Stimulated activated CD8-positive, alpha-beta memory T cell treated with anti-CD3 and anti-CD28 coated beads, Interleukin-12 subunit alpha, Interleukin-12 subunit beta, amount 100 ng/mL, for 4 hours (primary cell): ENCODE data around the gene SLC37A1.

ENCODE experiments used
- DNase-seq: peaks from one replicate; pipeline ENCODE4 v3.0.0-alpha.2; 2020; ENCODE audit warnings: low read depth

The SLC37A1 gene

DNA sequence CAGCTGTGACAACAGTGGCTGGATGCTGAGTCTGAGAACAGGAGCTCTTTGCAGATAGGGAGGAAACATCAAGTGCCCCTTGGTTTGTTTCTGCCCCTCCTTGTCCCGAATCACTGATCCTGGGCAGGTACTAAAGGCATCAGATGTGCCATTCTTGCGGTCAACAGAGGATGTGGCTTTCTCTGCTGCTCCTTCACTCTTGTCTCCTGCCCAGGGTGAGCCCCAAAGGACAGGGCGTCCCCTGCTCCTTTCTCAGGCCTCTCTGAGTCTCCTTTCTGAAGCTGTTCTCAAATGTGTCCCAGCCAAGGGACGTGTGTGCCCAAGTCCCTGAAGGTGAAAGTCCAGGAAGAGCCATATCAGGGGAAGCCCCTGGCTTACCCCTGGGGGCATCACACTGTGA lies 31.7 kb downstream of the SLC37A1 start:
- DNase-seq = no peak

DNA sequence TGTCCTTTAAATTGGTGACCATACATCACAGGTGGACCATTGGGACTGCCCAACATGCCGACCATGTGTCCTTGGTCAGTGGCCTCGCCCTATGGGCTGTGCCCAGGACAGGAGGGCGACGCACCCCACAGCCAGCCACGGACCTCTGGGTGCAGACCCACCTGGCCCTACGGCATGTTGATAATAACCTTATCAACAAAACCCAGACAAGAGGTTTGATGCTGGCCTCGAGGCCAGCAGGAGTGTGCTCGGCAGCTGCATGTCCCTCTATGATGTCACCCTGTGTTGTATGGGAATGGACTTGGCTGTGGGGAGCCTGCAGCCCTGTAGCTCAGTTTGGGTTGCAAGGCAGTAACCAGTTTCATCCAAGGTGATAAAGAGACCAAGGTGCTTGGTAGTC lies 32.1 kb downstream of the SLC37A1 start:
- no peak for DNase-seq

DNA sequence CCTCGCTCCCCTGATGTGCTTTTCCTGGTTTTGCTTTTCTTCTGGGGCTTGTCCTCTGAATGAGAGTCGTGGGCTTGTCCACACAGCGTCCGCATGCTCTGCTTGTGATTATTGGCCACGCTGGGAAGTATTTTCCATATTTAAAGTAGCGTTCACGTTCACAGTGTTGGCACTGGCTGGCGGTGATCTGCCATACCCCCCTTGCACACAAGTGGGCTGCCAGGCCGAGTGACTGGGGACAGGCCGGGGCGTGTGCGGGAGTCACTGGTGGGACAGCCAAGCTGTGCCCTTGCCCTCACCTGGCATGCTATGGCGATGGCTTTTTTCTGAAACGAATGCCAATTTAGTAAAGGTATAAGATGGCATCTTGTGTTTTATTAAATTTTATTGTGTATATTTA lies 32.8 kb downstream of the SLC37A1 start:
- DNase-seq = no peak

DNA sequence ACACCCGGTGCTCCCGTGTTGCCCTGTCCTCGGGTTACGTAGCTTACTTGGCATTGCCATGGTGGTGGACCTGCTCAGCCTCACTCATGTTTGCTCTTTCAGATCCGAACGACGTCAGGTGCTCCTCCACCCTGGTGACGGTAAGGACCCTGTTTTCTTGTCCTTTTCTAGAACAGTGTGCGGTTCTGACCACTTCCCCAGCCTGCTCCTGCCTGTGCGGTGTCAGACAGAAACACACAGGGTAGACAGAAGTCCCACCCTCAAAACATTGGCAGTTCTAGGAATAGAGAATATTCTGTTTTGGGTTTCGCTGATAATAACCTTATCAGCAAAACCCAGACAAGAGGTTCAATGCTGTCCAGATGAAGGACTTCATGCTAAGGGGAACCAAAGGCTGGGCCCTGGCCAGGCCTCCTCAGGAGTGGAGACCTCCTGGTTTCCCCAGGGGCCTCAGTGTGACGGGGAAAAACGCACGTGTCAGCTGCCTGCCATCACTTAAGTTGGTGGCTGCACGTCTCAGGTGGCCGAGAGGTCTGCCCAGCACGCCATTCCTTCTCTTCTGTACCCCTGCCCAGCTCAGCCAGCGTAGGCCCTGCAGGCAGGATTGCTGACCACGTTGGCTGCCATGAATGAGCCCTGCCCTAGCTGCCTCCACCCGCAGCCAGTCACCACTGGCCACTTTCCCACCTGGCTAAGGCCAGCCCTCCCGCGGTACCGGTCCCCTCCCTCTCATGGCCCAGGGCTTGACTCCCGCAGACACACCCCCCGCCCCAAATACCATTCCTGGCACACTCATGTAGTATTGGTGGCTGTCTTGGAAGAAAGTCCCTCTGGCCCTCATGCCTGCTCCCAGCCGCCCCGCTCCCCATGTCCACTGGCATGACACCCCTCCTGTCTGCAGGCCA lies 33.6 kb downstream of the SLC37A1 start:
- DNase-seq = no peak

GRCh38 chr21:42547906-42548365 lies 34.3 kb downstream of the SLC37A1 start:
- no peak for DNase-seq

DNA sequence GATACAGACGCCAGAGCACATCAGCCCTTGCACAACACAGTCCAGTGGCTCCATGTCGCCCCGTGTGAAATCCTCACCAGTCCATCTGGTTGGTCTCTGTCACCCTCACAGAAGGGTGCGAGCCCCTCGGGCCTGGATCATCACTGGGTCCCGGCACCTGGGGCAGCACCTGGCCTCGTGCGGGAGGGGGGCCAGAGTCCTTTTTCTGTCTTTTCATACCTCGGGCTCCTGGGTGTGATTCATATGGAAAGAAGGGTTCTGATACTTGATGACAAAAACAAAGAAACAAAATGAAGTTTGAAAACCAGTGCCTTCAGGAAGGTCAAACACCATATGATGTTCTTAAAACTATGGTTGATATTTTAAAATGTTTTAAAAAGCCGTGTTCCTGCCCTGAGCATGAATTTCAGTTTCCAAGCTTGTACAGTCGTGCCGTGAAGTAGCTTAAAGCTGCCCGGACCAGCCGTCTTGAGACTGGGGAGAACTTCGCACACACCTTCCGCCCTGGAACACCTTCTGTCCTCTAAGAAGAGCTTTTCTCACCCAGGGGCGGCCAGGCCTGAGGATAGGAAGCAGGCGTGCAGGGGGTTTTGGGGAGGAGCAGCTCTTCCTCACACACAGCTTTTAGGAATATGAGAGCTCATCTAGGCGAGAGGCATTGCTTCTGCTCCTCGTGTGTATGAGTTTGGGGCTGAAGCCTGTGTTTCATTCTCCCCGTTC lies 35.2 kb downstream of the SLC37A1 start:
- no peak for DNase-seq

DNA sequence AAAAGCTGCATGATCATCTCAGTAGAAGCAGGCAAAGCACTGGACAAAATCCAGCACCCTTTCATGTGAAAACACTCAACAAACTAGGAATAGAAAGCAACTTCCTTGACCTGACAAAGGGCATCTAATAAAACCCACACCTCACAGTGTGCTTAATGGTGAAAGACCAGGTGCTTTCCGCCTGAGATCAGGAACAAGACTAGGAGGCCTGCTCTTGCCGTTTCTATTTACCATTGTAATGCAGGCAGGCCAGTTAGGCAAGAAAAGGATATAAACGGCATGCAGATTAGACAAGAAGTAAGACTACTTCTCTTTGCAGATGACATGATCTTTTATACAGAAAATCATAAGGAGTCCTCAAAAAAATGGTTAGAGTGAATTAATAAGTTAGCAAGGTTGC lies 37.2 kb downstream of the SLC37A1 start:
- DNase-seq = no peak

DNA sequence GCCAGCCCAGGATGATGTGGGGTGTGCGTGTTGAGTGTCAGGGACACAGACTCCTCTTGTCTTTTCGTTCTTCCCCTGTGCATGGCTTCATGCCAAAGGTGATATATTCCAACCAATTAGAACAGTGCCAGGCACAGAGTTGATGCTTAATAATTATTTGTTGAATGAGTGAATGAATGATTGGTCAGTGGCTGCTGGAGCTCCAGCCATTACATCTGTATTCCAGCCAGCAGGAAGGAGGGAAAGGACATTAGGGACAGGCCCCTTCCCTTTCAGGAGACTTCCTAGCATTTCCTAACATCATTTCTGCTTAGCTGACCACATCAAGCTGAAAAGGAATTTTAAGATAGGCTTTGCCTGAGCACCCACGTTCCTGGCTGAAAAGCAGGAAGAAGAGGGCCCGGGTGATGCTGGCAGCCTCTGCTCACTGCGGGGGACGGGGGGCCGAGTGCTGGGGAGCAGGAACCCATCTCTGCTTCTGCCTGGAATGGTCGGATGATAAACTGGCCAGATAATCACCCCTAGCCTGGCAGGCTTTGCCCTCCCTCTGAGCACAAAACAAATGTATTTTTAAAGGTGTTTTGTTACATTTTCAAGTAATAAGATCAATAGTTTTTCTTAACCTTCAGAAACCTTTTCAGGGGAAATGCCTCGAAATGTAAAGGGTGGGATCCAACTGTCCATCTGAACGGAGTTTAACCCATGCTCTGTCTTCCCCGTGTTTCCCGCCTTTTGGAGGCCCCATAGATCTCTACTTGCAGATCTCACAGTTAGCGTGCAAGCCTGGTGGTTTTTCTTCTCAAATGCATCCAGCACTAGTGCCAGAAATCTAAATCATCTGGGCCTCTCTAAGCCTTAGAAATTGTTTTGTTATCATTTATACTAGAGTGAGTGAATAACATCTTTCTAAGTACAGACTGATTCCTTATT lies 39.0 kb downstream of the SLC37A1 start:
- DNase-seq = no peak

DNA sequence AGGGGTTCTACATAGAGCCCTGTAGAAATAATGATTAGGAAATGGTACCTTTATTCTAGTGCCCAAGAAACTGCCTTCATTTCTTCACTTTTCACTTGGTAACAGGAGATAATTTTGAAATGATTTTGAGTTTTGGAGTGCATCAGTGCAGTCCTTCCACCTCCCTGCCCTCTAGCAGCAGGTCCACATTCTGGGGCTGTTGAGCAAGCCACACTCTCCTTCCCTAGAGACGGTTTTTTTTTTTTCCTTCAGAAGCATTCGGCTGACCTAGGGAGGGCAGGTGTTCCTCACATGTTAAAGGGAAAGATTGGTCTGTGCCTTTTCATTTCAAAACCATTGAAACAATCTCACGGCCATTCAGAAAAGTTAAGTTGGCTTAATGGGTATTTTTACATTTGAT lies 39.8 kb downstream of the SLC37A1 start:
- no peak for DNase-seq

DNA sequence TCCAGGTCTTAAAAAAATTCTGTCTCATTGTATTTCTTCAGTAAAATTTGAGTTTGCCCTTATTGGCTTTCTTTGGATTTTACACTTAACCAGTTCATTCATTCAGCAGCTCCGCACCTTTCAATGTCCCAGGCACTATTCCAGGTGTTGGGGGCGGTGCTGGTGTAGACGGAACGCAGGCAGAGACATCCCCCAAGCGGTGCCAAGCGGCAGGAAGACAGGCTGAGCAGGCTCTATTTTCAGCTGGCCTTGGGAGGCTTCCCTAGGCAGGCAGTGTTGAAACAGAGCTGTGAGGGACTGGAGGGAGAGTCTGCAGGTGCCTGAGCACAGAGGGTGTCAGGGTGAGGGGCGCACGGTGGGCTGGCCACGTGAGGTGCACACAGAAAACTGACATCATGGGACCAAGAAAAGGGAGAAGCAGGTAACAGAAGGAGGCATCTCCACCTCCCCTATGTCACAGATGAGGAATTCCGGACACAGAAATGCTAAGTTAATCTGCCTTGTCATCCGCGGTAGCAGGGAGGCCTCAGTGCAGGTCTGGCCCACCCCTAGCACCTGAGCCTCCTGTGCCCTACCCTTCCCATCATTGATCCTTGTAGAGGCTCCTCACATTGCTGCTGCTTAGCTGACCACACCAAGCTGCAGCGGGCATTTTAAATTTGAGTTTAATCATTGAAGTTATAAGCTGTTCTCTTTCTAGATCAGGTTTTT lies 40.8 kb downstream of the SLC37A1 start:
- no peak for DNase-seq

- DNase-seq = no peak
Measured at GRCh38 chr21:42555756-42556438, 42.2 kb downstream of the SLC37A1 start.

DNA sequence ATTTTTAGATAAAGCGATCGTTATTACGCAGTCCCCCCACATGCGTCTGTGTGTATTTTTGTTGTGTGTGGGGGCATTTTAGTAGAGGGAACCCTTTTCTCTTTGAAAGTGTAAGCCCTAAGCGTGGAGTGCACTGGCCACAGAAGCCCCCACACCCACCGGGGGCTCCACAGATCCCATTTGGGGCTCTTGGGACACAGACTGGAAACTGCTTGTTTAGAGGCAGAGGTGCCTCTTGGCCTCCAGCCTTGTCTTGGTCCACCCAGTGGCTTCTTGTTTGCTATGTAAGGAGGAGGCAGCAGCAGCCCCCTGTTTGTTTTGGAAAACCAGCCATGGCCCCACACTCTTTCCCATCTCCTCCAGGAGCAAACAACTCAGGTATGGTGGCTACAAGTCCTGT lies 42.8 kb downstream of the SLC37A1 start:
- no peak for DNase-seq

DNA sequence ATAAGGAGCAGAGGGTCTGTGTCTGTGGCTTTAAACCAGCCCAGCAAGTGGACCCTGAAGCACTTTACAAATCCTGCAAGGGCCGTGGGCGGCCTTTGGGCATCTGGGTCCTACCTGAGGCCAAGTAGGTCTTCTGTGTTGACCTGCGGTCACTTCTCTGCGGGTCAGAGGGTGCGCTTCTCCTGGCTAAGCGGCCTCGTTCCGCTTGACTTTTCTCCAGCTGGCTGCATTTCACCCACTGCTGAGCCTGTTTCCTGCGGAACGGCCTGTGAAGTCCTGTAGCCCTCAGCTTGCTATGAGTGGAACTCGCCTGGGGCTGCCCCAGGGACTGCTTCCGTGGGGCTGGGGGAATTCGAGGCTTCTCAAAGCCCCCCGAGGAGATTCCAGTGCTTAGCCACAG lies 43.3 kb downstream of the SLC37A1 start:
- DNase-seq = no peak

DNA sequence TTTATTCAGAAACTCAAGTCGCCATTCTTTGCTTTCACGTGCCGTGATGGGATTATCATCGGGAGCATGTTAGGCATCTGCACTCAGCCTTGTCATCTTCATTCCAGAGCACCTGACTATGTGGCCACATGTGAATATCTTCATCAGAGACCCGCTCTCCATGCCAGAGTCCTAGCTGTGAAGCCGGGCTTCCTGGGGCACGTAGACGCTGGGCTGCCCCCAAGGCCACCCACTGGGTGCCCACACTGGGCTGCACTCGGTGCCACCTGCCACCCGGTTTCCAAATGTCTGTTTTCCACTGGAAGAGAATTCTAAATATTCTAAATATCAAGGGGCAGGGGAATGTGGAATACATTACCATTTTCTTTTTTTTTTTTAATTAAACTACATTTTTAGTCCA lies 43.8 kb downstream of the SLC37A1 start:
- DNase-seq = no peak

- DNase-seq = no peak
Measured at GRCh38 chr21:42558368-42558767, 44.7 kb downstream of the SLC37A1 start.

DNA sequence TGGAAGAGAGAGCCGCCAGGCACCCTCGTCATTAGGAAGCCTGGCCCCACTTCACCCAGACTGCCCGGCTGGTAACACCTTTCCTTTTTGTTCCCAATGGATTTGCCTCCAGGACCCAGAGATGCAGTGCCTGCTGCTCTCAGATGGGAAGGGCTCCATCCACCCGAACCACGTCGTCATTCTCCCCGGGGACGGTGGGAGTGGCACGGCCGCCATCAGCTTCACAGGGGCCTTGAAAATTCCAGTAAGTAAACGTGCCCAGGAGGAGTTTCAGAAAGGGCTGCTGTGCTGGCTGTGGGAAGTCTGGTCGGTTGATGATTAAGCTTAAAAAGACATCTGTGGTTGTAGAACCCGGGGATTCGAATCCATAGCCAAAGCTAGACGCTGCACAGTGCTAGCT lies 45.2 kb downstream of the SLC37A1 start:
- no peak for DNase-seq

DNA sequence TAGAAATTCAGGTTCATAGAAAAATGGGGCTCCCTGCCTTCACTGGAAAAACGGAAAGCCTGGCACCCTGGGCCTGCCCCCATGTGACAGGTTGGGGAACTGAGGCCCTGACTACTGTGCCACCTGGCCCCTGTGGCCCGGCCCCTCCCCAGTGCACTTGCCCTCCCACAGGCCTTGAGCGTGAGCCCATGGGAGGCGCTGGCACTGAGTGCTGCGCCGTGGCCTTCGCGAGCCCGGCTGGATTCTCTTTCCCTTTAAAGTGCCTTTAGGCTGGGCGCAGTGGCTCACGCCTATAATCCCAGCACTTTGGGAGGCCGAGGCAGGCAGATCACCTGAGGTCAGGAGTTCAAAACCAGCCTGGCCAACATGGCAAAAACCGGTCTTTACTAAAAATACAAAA lies 45.7 kb downstream of the SLC37A1 start:
- no peak for DNase-seq

DNA sequence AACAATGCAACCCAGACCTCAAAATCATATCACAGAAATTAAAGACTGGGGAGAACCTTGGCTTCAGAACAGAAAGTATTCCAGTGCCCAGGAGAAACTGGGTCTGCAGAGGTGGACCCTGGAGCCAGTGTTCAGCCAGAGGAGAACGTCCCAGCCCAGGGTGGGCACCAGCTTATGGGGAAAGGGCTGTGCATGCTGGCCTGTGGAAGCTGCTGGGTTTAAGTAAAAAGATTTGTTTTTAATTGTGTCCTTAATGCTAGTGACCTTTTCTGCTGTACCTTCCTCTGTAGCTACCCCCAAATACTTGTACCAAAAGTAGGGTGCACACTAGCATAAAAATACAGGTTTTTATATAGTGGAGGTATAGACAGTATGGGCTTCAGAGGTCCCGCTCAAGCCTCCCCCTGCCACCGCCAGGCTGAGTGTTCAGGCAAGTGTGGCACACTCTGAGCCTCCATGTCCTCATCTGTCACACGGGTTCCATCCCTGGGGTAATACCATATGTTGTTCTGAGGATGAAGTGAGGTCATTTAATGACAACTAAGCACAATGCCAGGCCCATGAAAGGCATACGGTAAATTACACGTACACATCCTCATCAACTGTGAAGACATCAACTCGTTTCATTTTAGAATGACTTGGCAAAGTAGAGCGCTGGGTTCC lies 47.0 kb downstream of the SLC37A1 start:
- DNase-seq = no peak

DNA sequence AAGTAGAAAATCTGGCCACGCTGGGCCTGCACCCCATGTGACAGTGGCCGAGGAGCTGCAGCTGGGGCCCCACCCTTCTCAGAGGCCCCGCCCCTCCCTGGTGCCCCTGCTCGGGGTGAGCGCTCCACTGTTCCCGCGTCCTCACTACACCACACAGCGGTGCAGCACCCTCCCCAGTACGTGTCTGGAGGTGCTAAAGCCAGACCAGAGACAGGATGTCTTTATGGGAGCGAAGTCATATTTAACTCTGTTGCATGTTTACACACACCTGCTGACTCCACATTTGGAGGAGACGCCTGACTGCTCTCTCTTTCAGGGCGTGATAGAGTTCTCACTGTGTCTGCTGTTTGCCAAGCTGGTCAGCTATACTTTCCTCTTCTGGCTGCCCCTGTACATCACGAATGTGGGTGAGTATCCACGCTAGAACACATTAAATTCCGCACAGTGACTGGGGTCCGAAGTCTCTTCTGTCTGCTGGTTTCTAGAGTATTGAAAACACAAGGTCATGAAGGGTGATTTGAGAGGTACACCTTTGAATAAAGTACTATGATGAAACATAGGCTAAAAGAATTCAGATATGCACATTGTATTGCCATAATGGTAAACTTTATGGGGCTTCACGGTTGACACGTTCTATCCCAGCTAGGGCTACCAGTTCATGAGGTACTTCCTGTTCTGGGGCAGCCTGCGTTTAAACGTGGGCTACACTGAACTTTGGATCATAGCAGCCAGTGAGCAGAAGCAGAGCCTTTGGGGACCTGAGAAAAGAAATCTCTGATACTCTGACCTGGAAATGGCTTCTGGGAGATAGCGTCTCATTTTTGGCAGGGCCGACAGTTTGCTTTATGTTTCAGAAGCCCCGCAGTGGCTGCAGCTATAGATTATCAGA lies 48.4 kb downstream of the SLC37A1 start:
- no peak for DNase-seq
